Measurements from ENCODE around the gene PBXIP1.
A peak's percentile ranks its signal among the peaks of the same experiment; 100 is the strongest.

The PBXIP1 gene

DNA sequence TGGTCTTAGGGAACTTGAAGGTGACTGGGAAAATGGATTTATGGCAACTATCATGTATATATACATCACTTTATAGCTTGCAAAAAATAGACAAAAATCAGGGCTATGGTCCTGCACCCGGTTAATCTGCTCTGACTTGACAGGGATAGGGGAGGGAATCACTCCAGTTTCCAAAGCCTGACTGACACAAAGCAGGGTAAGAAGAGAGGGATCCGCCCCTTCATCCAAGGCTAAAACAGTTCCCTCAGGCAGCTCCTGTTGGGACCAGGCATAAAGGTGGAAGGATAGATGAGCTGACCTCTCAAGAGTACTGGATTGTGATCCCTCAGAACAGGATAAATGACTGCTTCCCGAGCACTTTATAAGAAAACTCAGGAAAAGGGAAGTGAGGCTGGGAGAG is 1.4 kb downstream of the PBXIP1 start:
- no peak for DNase-seq

DNA sequence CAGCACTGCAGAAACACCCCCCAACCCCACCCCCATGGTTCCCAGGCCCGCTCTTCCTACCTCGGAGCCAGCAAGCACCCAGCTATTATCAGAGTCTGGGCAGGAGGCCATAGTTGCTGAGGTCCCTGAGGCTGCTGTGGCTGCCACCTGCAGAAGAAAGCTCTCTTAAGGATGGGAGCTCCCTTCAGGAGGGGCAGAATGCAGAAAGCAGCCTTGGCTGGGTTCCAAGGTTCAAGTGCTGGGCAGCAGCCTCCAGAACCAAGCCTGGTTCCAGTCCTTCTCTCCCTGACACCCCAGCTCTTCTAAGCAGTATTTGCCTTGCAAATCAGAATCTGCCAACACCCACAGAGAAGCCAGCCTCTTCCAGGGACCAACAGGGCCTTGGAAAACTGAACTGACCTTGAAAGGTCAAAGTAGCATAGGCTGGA is 2.3 kb downstream of the PBXIP1 start:
- no peak for DNase-seq

DNA sequence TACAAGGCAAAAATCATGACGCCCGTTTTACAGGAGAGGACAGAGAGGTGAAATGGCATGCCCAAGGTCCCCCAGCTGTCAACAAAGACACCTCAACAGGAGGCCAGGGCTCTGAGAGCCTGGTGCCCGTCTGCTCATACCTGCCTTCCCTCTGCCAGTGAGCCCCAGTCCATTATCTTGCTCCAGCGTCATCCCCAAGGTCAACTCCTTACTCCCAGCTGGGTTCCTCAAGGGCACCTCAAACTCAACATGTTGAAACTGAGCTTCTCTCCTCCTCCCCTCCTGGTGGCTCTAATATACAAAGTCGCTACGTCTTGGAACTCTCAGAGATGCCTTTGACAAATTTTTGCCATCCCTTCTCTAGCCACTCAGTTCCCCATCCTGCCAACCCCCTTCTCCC is 3.2 kb downstream of the PBXIP1 start:
- DNase-seq, result no peak

DNA sequence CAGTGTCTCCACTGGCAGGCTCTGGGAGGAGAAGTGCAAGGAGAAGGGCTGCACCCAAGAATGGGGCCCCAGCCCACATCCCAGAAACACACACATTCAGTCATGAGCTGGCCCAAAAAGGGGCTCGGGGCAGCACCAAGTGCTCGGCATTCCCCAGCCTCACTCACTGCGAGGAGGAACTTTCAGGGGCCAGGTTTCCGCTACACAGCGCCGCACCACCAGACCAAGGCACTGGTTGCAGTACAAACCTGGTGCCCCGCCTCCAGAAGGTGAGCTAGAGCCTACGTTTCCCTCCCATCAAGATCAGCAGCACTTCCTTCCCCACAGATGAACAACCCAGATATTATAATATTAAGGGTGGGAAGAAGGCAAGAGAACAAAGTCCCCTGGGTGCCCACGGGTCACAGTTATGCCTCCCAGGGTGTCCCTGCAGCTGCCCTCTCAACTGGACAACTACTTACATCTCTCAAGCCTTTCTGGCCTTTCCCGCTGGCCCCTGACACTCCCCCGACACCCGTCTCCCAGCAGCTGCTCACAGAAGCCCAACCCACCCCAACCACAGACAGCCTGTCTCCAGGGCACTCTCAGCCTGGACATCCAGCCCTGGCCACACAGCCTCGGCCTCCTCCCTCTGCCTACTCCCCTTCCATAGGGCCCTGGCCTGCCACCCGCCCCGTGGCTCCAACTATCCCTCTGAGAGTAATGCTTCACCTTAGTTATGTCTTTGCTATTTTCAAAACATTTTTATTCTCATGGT is 3.8 kb downstream of the PBXIP1 start:
- no peak for DNase-seq

DNA sequence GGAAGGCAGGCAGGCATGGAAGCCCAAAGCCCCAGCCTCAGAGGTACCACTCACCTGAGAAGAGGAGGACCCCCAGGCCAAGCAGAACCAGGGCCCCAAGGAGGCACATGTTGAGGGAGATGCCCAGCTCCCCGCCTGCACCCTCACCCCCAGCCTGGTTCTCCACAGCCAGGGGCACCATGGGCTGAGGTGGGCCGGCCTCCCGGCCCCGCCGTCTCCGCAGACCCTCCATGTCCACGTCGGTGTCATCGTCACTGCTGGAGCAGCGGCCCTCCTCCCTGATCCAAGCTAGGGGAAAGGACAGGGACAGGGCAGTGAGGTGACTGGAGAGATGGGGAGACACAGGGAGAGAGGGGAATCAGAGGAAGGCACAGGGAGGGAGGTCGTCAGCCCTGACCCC is 7.8 kb downstream of the PBXIP1 start:
- no peak for DNase-seq

DNA sequence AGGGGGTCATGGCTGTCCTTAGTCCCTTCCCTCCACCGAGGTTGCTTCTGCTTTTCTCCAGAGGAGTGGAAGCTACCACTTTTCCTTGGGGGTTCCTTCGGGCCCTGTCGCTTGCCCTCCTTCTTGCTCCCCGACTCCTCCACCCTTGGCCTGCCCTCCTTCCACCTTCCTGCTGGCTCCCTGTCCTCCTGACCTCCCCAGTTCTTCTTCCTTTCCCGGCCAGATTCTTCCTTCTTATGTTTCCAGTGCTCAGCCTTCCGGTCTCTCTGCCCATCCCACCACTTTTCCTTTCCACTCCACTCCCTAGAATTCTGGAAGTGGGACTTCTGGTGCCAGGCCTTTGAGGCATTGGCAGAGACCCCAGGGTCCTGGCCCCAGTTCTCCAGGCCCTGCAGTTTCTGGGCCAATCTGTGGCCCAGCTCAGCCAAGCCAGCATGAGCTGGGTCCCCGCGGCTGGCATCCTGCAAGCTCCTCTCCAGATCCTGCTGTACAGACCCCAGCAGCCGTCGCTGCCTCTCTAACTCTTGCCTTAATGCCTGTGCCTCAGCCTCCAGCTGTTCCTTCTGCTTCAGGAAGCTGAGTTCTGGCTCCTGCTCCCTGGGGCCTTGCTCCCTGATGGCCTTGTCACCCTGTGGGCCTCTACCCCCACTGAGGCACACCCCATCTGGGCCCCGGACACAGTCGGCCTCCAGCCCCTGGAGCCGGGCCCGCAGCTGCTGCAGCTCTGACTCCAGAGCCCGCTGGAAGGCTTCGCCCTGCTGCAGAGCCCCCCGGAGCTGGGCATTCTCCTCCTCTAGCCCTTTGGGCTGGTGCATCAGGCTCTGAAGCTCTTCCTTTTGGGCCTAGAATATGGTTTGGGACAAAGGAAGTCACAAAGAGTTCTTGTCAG is 9.7 kb downstream of the PBXIP1 start:
- no peak for DNase-seq

DNA sequence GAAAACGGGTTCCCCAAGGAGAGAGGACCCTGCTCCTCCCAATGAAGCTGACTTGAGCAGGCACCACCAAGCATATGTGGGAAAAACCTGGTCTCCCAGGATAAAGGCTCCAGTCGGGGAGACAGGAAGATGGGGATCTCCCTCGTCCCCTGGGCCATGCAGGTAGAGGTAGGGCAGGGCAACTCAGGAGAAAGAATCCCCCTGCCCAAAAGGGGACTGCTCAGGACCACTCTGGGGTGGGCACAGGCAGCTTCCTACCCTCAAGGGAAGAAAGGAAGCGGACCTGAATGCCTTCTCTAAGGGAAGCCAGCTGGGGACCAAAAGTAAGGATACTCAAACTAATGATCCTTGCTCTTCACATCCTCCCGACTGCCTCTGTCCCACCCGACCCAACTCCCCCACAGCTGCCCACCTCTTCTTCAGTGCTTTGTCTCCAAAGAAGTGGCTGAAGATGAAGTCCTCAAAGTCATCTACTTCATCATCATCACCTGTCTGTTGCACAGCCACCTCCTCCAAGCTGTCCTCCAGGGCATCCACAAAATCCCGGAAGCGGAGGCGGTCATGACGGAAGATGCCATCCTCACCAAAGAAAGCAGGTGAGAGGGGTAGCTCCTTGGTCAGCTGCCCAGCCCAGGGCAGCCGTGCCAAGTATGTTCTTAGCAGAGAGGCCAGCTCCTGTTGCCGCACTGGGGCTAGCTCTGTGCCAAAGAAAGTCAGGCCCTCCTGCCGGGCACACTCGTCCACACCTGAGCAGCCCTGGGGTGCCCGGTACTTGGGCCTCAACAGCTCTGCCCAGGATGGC is 10.5 kb downstream of the PBXIP1 start:
- no peak for DNase-seq

DNA sequence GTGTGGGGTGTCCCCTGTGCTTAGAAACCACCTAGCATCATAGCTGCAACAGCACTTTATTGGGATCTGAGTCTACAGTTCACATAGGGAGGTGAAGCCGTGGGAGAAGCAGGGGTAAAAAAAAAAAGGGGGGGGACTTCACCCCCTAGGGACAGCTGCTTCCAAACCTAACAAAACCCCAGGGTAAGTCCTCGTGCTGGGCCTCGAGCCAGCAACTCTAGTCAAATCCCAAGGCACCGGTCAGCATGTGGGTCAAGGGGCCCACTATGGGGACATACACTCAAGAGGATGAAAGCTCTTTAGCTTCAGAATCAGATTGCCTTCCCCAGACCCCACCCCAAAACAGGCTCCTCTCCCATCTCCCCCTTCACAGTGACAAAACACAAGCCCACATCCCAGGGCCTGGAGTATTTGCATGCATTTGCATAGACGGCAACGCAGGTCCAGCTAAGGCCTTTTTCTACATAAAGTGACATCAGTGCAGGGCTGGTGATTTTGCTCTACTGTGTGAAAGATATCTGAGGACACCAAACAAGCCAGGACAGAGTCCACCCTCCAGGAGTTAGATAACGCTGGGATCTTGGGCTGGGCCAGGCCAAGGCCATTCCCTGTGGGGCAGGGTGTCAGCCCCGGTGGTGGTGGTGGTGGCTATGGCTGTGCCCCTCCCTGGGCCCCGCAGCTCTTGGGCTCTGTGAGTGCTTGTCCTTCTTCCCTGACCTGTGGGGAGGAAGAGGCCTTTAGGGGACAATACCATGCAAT is 11.3 kb downstream of the PBXIP1 start:
- DNase-seq, result no peak

DNA sequence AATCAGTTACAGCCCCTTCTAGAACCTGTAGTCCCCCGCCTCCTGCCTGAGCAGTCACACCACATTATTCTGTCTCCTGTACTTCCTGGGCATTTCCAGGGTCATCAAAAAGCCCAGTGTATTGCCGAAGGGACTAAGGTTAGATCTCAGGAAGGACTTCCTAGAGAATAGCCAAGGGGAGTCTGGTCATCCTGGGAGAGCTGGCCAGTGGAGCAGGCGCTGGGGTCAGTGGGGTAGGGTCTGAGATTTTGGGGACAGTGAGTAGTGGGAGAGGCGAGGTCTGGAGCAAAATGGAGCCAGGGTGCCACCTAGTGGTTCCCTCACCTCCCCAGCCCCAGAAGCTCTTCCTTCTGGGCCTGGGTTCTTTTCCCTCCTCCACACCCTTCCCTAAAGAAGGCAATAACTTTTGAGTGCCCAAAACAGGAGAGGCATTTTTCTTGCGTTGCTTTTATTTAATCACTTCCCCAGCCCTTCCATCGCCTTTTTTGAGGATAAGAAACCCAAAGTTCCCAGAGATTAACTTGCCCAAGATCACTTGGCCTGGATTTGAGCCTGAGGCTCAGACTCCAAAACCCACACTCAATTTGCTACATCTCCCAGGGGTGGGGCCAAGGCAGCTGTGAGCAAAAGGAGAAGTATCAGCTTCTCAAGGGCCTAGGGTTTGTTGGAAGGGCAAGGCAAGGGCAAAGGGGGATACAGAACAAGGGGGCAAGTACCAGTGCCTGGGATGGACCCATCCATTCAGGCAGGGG is 12.1 kb downstream of the PBXIP1 start:
- peak; percentile 47 to 64 for DNase-seq

DNA sequence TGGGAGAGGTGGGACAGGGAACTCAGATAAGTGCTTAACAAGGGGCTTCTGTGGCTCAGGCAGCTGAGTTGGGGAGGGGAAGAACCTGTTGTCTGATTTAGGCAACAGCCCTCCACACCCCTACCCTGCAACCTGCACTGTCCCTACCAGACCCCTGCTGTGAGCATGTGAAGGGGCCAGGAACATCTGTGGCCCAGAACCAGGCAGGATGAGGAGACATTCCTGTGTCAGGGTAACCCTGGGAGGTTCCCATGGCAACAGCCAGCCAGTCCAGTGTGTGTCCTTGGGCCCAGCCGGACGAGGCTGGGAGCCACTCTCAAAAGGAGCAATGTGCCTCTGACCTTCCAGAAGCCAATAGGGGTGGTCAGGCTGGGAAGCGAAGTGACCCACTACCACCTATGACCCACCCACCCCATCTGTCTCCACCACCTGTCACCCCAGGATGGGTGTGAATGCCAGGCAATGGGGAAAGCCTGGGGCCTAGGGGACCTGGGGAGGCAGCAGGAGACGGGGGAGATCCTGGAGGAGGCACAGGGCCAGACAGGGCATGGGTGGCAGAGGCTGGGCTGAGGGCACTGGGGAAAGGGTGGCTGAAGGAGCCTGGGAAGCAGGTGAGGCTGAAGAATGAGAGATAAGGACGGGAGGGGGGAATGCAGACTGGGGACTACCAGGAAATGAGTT is 14.4 kb downstream of the PBXIP1 start:
- no peak for DNase-seq

DNA sequence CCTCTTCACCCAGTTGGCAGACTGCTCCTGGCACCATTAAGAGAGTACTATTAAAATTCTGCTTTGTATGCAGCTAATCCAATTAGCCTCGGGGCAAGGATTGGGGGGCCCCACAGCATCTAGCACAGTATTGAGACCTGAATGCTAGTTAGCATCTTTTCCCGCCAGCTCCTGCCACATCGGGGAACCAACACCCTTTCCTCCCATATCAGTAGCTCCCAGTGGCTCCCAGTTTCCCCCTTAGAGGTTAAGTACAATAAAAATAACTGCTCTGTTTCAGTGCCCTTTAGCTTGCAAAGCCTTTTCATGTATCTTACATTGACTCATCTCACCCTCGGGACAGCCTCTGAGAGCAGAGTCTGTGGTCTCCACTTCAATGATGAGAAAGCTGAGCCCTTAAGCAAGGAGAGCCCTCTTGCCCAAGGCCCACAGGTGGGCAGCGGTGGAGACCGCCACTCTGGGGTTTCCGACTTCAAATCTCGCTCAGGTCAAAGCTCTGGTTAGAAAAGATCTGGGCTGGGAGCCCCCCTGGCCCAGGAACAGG is 15.2 kb downstream of the PBXIP1 start:
- DNase-seq, result no peak

DNA sequence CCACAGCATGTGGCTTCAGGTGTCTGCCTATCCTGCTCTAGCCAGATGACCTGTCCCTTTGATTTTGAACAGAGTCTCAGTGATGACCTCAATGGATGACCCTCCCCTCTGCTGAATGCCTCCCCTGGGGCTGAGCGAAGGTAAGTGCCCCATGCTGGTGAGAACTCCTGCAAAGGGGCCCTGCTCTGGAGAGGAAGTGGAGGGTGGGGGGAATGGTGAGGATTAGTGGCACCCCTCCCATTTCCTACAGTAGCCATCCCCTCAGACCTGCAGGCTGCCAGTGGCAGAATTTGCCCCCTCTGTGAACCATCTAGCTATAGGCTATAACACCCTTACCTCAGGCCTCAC is 15.7 kb downstream of the PBXIP1 start:
- DNase-seq, result no peak

DNA sequence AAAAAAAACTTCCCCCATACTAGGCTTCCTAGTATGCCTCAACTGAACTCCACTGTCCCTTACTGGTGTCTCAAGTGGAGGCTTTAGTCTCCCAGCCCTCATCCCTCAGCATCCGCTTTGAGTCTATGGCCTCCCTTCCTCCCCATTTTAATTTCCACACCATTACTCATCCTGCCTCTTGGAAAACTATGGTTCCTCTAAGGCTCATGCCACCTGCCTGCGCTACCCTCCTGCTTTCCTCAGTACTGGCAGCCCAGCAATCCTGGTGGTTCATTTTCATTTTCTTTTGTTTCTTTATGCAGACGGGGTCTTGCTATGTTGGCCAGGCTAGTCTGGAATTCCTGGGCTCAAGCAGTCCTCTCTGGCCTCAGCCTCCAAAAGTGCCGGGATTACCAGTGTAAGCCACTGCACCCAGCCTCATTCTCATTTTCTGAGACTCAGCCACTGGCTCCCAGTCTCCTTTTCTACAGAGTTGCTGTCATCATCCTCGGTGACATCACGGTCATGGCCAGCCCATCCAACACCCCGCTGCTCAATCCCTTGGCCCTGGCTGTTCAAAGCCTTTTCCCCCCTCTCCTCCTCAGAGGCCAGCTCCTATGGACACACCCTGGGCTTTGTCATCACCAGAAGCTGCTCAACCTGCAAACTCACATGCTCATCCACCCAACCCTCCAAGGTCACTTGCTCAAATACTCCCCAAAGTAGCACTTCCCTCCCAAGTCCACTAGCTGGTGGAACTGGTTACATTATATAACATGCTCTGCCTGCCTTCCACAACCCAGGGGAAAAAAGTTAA is 17.1 kb downstream of the PBXIP1 start:
- DNase-seq, result no peak

DNA sequence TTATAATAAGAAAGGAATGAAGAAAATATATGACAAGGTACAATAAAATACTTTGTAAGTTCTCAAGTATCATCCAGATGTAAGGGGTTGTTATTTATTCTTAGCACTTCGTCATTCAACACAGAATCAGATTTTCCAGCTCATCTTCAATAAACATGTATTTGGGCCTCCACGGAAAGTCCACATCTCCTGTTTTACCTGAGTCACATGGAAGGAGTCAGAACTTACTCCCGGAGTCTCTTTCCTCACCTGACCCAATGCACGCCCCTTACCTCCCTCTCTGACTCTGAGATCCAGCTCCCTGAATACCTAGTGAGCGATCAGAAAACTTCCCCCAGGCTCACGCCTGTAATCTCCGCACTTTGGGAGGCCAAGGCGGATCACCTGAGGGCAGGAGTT is 17.9 kb downstream of the PBXIP1 start:
- DNase-seq, result no peak

DNA sequence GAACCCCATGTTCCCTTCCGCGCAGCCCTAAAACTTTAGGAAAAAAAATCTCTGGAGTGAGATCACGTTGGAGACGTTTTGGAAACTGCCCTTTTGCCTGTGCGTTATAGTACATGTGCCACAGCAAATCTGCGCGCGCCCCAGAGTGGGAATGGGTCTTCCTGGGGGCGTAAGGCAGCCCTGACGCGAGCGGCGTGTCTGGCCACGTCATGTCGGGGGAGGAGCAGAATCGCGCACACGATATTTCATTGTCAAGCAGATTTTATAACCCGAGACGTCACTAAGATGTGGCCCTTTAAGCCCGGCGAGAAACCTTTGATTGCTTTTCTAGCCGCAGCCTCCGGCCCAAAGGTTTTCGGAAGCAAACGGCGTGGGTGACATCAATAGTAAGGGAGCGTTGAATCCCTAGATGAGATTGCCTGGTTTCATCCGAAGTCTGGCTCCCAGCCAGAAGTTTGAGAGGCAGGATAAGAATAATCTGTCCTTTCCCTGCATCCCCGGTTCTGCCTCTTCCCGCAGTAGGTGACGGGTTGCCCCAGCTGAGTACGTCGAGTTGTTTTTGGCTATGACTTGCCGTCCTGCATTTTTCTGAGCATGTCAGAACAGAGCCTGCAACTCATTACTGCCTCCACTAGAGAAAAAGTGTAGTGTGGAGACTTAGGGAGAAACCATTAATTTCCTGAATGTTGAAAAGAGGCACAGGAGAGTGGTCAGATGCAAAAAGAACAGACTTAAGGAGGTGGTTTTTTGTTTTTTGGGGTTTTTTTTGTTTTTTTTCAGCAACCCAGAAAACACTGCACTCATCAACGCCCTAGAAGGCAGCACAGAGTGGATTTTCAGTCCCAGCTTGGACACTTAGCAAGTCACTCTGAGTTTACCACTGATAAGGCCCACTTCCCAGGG is 18.6 kb downstream of the PBXIP1 start:
- DNase-seq, result peak; percentile 91 to 94

DNA sequence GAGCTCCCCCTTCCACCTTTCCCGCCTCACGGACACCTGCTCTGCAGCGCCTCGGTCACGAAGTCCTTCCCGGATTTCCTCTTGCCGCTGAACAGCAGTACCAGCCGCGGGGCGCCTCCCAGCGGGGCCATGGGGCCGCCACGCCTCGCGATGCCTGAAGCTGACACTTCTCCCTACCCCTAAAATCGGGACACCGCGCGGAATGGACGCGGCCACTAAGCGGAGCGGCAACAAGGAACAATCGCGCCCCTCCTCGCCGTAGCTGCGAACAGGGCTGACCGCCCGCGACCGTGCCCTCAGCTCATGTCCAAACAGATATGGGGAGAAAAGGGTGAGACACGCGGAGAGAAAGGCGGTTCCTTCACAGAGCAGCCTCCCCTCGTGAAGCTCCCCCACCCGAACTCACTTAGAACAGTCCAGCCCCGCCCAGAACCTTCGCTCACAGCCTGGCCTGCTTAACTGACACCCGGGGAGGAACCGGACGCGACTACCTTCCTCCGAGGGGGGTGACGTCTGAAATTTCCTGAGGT is 19.3 kb downstream of the PBXIP1 start, which contains the start of gene PMVK:
PMVK (minus strand) TSS at position 165 of the 530 bp plus-strand sequence; CDS start at position 131, 34 bp downstream.
- peak; percentile 96 to 97 for DNase-seq

DNA sequence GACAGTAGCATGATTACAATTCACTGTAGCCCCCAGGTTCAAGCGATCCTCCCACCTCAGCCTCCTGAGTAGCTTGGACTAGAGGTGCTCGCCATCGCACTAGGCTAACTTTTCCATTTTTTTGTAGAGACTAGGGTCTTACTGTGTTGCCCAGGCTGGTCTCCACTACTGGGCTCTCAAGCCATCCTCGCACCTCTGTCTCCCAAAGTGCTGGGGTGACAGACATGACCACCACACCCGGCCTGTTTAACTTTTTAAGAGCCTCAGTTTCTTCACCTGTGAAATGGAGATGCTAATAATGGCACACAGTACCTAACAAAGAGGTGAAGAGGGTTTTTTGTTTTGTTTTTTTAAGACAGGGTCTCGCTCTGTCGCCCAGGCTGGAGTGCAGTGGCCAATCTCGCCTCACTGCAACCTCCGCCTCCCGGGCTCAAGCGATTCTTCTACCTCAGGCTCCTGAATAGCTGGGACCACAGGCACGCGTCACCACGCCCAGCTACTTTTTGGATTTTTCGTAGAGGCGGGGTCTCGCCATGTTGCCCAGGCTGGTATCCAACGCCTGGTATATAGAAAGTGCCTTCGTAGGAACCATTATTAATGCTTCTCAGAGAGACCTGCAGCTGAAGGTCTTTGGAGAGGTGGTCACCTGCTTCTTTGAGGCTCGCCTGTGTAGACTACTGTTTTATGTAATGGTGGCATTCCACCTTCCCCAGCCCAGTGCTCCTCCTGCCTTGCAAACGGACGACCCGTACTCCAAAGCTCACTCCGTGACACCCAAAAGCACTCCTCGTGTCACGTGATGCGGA is 19.9 kb downstream of the PBXIP1 start:
- no peak for DNase-seq
